ENCODE measurements around the gene PRRC2C. TPM values are rescaled to one million over a fixed set of nuclear protein-coding genes. Genes with fewer than 3 reads are reported as not detected.

Gene PRRC2C
- total and polyA plus RNA-seq, 4 donors: 35.1 to 121 (median 80.4) TPM

DNA sequence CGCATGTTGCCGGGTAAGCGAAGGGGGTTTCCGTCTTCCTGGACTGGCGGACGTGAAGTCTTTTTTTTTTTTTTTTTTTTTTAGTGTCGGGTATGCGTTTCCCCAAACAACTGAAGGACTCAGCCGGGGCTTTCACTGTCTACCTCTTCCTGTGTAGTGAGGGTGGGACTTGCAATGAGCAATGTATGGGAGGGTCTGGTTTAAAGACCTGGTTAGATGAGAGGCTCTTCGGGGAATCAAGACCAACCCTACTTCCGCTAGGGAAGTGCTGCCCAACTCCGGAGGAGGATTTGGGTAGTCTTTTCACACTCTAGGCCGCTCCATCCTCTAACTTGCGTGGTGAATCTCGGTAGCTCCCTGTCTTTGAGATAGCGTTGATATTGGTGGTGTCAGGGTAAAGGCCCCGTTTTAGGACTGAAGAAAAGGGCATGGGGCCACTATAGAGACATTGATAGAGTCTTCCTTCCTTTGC is 754 bp downstream of the PRRC2C start:
- WGBS, 2 donors: 0 to 1% methylated on average over 17 of the region's 17 CpGs
- H3K27me3 ChIP-seq (ENCODE audit: control insufficient read depth in 3 of 3, insufficient read depth in 3 of 3, low read length in 2 of 3): no peaks in the 10 kb centered on the region
- no peaks in the 10 kb centered on the region for H3K9me3 ChIP-seq (ENCODE audit: control insufficient read depth in 4 of 4, insufficient read depth in 3 of 4, low read length in 3 of 4)
- peak overlapping the region; percentile 87 to 97 for H3K9ac ChIP-seq (ENCODE audit: insufficient read depth in 1 of 2, low read length in 2 of 2)
- peaks cover 0 to under 1% (median under 1%) of the 10 kb centered on the region in 4 donors for H3K36me3 ChIP-seq (ENCODE audit: control insufficient read depth in 4 of 4, insufficient read depth in 4 of 4, low read length in 4 of 4)
- no peak for TF ChIP-seq CTCF (IDR thresholded peaks at IDR 0.05; ENCODE audit: control extremely low read depth, extremely low read depth)
- ATAC-seq (ENCODE audit: insufficient read depth, low FRiP score): peak; percentile 28
- H3K4me1 ChIP-seq (ENCODE audit: control insufficient read depth in 5 of 5, insufficient read depth in 5 of 5, low read length in 5 of 5): peaks cover 1 to 20% (median 13%) of the 10 kb centered on the region in 5 donors
- H3K4me3 ChIP-seq: peak overlapping the region; percentile 85
- H3K27ac ChIP-seq (ENCODE audit: low read depth in 1 of 2, low read length in 1 of 2): peak overlapping the region; percentile 97 to 98
- DNase-seq: peak in 2 of 3 donors; percentile 77 to 81

DNA sequence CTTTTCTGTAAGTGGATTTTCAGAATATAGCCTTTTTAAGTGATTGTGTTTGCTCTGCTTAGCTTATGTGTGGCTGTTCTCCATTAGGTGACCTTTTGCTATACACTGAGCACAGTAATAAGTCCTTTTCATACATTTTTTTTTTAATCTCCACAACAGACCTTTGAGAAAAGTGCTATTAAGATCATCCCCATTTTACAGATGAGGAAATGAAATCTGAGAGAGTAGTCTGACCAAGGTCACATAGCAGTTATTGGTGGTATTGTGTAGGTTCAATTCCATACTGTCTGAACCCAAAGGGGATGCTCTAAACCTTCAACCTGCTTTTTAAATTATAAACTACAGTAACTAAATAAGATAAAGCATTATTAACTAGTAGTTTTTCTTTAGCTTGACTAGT is 1.7 kb downstream of the PRRC2C start:
- DNase-seq (no peak), ATAC-seq (ENCODE audit: insufficient read depth, low FRiP score) (no peak)
- Histone ChIP-seq H3K9me3 (ENCODE audit: control insufficient read depth in 4 of 4, insufficient read depth in 3 of 4, low read length in 3 of 4) (no peaks in the 10 kb centered on the region), H3K36me3 (ENCODE audit: control insufficient read depth in 4 of 4, insufficient read depth in 4 of 4, low read length in 4 of 4) (peaks cover 0 to 3% (median 2%) of the 10 kb centered on the region in 4 donors), H3K4me3 (no peak overlapping the region), H3K4me1 (ENCODE audit: control insufficient read depth in 5 of 5, insufficient read depth in 5 of 5, low read length in 5 of 5) (peaks cover 1 to 20% (median 14%) of the 10 kb centered on the region in 5 donors), H3K9ac (ENCODE audit: insufficient read depth in 1 of 2, low read length in 2 of 2) (peak overlapping the region in 1 of 2 donors; percentile 87), H3K27me3 (ENCODE audit: control insufficient read depth in 3 of 3, insufficient read depth in 3 of 3, low read length in 2 of 3) (no peaks in the 10 kb centered on the region), H3K27ac (ENCODE audit: low read depth in 1 of 2, low read length in 1 of 2) (no peak overlapping the region)
- TF ChIP-seq CTCF (IDR thresholded peaks at IDR 0.05; ENCODE audit: control extremely low read depth, extremely low read depth): no peak

DNA sequence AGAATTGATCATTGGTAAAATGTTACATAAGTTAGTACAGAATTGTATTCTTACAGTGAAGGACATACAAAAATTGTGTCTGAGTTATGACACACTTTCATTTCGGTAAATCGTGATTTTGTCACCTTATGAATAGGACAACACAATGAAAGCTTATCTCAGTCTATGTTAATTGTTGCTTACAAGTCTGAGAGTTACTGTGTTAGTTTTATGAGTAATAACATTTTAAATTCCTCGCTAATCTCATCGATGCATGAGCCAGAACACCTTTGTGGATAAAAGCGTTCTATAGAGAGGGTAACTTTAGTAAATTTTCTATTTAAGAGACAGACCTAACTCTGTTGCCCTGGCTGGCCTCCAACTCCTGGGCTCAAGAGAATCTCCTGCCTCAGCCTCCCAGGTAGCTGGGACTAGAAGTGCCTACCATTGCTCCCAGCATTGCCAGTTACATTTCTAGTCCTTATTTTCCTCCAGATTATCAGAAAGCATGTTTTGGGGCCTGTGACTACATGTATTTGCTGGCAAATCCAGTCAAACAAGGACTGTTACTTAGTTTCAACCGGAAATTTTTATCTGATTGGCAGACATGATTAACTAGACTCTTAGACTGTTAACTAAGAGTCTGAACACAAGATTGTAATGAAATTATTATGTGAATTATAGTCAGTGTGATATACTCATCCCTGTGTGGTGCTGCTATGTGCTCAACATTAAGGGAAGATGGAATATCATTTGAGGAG is 3.0 kb downstream of the PRRC2C start:
- Histone ChIP-seq H3K36me3 (ENCODE audit: control insufficient read depth in 4 of 4, insufficient read depth in 4 of 4, low read length in 4 of 4) (peaks cover 0 to 6% (median 2%) of the 10 kb centered on the region in 4 donors), H3K9me3 (ENCODE audit: control insufficient read depth in 4 of 4, insufficient read depth in 3 of 4, low read length in 3 of 4) (no peaks in the 10 kb centered on the region), H3K27me3 (ENCODE audit: control insufficient read depth in 3 of 3, insufficient read depth in 3 of 3, low read length in 2 of 3) (no peaks in the 10 kb centered on the region), H3K27ac (ENCODE audit: low read depth in 1 of 2, low read length in 1 of 2) (no peak overlapping the region), H3K9ac (ENCODE audit: insufficient read depth in 1 of 2, low read length in 2 of 2) (no peak overlapping the region), H3K4me1 (ENCODE audit: control insufficient read depth in 5 of 5, insufficient read depth in 5 of 5, low read length in 5 of 5) (peaks cover 4 to 20% (median 14%) of the 10 kb centered on the region in 5 donors), H3K4me3 (no peak overlapping the region)
- DNase-seq (no peak), ATAC-seq (ENCODE audit: insufficient read depth, low FRiP score) (no peak)
- no peak for TF ChIP-seq CTCF (IDR thresholded peaks at IDR 0.05; ENCODE audit: control extremely low read depth, extremely low read depth)
- 56 to 71% methylated on average over 6 of the region's 6 CpGs for WGBS, 2 donors
